ENCODE data around the gene ATP5MC2. TPM values are rescaled to one million over a fixed set of nuclear protein-coding genes. Genes with fewer than 3 reads are reported as not detected.

Gene ATP5MC2
- total RNA-seq, 1 experiment from 2014 or later = 304 TPM

DNA sequence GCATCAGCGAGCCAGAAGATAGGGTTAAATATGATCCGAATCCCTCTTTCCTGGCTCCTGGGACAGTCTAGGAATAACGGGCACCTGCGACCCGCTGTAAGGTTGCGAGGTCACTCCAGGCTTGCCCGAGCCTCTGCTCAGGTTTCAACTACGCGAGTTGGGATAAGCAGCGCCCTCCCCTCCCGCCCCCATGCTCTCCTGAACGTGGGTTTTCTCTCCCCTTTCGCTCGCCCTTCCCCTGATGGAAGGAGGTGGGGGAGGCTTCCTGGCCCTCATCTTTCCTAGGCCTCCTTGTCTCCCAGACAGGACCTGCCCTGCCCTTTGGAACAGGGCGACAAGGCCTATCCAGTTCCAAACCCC is 753 bp upstream of the ATP5MC2 start (continued):
- no peak for TF ChIP-seq ELF1 (IDR thresholded peaks at IDR 0.05; ENCODE audit: borderline replicate concordance, low read depth)

GRCh38 chr12:53674977-53675700 is 744 bp downstream of the ATP5MC2 start:
- intact Hi-C loops (cut with micrococcal nuclease) = loop anchor here (5.0 to 10.0 kb wide), 2 partner anchors 48 to 350 kb away; partner anchors contain the start of genes AAAS and ATF7
- ChIA-PET POLR2A (interaction anchor here (0.9 to 1.9 kb wide), 5 partner anchors 16 to 132 kb away, joined by 3 to 7 read pairs (median 3); partner anchors contain the start of gene ATF7), RAD21 (ENCODE audit: low non-redundant PET in 1 of 2, low total read pairs in 2 of 2, uncharacterized antibody in 2 of 2, unreplicated experiment in 2 of 2) (interaction anchor here (1.0 to 1.1 kb wide), 3 partner anchors 16 to 132 kb away, joined by 3 read pairs; no protein-coding TSS in a partner anchor), CTCF (interaction anchor here (0.6 to 3.6 kb wide), 19 partner anchors 8 to 354 kb away, joined by 3 to 48 read pairs (median 4); partner anchors contain the start of genes AAAS, MAP3K12 and TARBP2)
- Histone ChIP-seq H3K27me3 (ENCODE audit: insufficient read depth, low read length) (no peaks in the 10 kb centered on the region), H3K4me1 (ENCODE audit: control insufficient read depth in 1 of 2, insufficient read depth in 2 of 2, low read length in 2 of 2) (peaks cover 10 to 49% of the 10 kb centered on the region in 2 experiments), H4K20me1 (ENCODE audit: insufficient read depth) (no peaks in the 10 kb centered on the region), H3K9me2 (ENCODE audit: insufficient read depth) (no peaks in the 10 kb centered on the region), H3K27ac (ENCODE audit: low read depth, low read length) (peak overlapping the region; percentile 79), H3K9ac (ENCODE audit: low read length) (peak overlapping the region; percentile 85), H3K4me2 (ENCODE audit: low read length) (peak overlapping the region; percentile 77), H2AFZ (ENCODE audit: low read depth, low read length, poor library complexity, severe bottlenecking) (no peak overlapping the region), H3K9me3 (ENCODE audit: control insufficient read depth in 1 of 2, insufficient read depth in 1 of 2, low read depth in 1 of 2, low read length in 2 of 2) (no peaks in the 10 kb centered on the region), H3K36me3 (ENCODE audit: control insufficient read depth in 1 of 2, insufficient read depth in 2 of 2, low read length in 2 of 2) (peaks cover 2 to 19% of the 10 kb centered on the region in 2 experiments; a peak in 1 of 4 replicates), H3K79me2 (ENCODE audit: insufficient read depth, low read length) (peaks cover 36% of the 10 kb centered on the region), H3K4me3 (replicated peaks in 1 of 2; ENCODE audit: low read depth in 1 of 2, low read length in 2 of 2) (peak overlapping the region; percentile 78 to 91)
- TSS peak; percentile 65 for BruUV-seq (replicated peaks)
- ATAC-seq (no peak), DNase-seq (ENCODE audit: low read depth, low spot score) (no peak)
- TF ChIP-seq TCF7L2 (IDR thresholded peaks at IDR 0.05; ENCODE audit: borderline replicate concordance, extremely low read depth, insufficient read depth, insufficient read length) (no peak), MAX (IDR thresholded peaks at IDR 0.05) (no peak)
- TF ChIP-seq, protein P1, sequence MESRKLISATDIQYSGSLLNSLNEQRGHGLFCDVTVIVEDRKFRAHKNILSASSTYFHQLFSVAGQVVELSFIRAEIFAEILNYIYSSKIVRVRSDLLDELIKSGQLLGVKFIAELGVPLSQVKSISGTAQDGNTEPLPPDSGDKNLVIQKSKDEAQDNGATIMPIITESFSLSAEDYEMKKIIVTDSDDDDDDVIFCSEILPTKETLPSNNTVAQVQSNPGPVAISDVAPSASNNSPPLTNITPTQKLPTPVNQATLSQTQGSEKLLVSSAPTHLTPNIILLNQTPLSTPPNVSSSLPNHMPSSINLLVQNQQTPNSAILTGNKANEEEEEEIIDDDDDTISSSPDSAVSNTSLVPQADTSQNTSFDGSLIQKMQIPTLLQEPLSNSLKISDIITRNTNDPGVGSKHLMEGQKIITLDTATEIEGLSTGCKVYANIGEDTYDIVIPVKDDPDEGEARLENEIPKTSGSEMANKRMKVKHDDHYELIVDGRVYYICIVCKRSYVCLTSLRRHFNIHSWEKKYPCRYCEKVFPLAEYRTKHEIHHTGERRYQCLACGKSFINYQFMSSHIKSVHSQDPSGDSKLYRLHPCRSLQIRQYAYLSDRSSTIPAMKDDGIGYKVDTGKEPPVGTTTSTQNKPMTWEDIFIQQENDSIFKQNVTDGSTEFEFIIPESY (IDR thresholded peaks at IDR 0.05; ENCODE audit: extremely low read depth, insufficient replicate concordance, low read length) = no peak

Measured in HCT116 (cell line).